ENCODE measurements around the gene RSPRY1. TPM values are rescaled to one million over a fixed set of nuclear protein-coding genes. Genes with fewer than 3 reads are reported as not detected.
"Not testable (repeated sequence)": the region's sequence is repeated elsewhere in the genome, so short reads cannot be mapped to it uniquely, and the experiment has no call there.

Gene RSPRY1
- polyA plus RNA-seq, 1 experiment, result 63.8 TPM

DNA sequence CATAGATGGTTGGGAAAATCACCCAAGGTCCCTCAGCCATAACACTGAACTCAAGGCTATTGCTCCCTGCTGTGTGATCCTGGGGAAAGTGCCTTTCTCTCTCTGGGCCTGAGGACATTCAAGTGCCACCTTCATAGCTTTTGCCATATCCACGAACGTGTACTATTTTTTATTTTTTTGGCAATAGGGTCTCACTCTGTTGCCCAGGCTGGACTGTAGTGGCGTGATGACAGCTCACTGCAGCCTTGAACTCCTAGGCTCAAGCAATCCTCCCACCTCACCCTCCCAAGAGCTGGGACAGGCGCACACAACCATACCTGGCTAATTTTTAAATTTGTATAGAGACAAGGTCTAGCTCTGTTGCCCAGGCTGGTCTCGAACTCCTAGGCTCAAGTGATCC, 87.7 kb downstream of the RSPRY1 start:
- H3K27ac ChIP-seq (ENCODE audit: low read depth, low read length), result no peak overlapping the region
- ChIA-PET CTCF (no interaction called here), POLR2A (no interaction called here)
- no peak for DNase-seq (ENCODE audit: low read depth, low spot score)
- TF ChIP-seq, protein P1, sequence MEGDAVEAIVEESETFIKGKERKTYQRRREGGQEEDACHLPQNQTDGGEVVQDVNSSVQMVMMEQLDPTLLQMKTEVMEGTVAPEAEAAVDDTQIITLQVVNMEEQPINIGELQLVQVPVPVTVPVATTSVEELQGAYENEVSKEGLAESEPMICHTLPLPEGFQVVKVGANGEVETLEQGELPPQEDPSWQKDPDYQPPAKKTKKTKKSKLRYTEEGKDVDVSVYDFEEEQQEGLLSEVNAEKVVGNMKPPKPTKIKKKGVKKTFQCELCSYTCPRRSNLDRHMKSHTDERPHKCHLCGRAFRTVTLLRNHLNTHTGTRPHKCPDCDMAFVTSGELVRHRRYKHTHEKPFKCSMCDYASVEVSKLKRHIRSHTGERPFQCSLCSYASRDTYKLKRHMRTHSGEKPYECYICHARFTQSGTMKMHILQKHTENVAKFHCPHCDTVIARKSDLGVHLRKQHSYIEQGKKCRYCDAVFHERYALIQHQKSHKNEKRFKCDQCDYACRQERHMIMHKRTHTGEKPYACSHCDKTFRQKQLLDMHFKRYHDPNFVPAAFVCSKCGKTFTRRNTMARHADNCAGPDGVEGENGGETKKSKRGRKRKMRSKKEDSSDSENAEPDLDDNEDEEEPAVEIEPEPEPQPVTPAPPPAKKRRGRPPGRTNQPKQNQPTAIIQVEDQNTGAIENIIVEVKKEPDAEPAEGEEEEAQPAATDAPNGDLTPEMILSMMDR (IDR thresholded peaks at IDR 0.05; ENCODE audit: low read depth, low read length), result no peak
- no peaks in the 10 kb centered on the region for H3K9me3 ChIP-seq (ENCODE audit: control insufficient read depth, insufficient read depth, low read length)
- no peaks in the 10 kb centered on the region for H3K27me3 ChIP-seq (ENCODE audit: control insufficient read depth, insufficient read depth, low read length)
- no peak overlapping the region for H3K4me3 ChIP-seq (ENCODE audit: low read depth, low read length)

DNA sequence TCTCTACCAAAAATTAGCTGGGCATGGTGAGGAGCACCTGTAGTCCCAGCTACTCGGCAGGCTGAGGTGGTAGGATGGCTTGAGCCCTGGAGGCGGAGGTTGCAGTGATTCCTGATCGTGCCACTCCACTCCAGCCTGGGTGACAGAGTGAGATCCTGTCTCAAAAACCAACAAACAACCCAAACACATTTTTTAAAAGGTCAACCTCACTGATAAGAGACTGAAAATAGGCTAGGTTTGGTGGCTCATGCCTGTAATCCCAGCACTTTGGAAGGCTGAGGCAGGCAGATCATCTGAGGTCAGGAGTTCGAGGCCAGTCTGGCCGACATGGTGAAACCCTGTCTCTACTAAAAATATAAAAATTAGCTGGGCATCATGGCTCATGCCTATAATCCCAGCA, 89.8 kb downstream of the RSPRY1 start:
- H3K27me3 ChIP-seq (ENCODE audit: control insufficient read depth, insufficient read depth, low read length); CTCF ChIA-PET; DNase-seq (ENCODE audit: low read depth, low spot score); H3K4me3 ChIP-seq (ENCODE audit: low read depth, low read length); H3K27ac ChIP-seq (ENCODE audit: low read depth, low read length); H3K9me3 ChIP-seq (ENCODE audit: control insufficient read depth, insufficient read depth, low read length); POLR2A ChIA-PET: not testable (repeated sequence)

GRCh38 chr16:57276596-57276995, 90.5 kb downstream of the RSPRY1 start:
- DNase-seq (ENCODE audit: low read depth, low spot score), result no peak
- POLR2A ChIA-PET, result no interaction called here
- TF ChIP-seq, protein P1 (IDR thresholded peaks at IDR 0.05; ENCODE audit: low read depth, low read length), result no peak

GRCh38 chr16:57277586-57277985, 91.5 kb downstream of the RSPRY1 start:
- Histone ChIP-seq H3K9me3 (ENCODE audit: control insufficient read depth, insufficient read depth, low read length) (no peaks in the 10 kb centered on the region), H3K4me3 (ENCODE audit: low read depth, low read length) (no peak overlapping the region), H3K27me3 (ENCODE audit: control insufficient read depth, insufficient read depth, low read length) (peaks cover 16% of the 10 kb centered on the region), H3K27ac (ENCODE audit: low read depth, low read length) (no peak overlapping the region)
- CTCF ChIA-PET, result interaction anchor here (0.9 to 1.5 kb wide), 3 partner anchors 23 to 141 kb away, joined by 3 to 4 read pairs (median 3); no protein-coding TSS in a partner anchor
- POLR2A ChIA-PET, result interaction anchor here (0.6 kb wide), 1 partner anchor 366 kb away, joined by 4 read pairs; no protein-coding TSS in a partner anchor
- TF ChIP-seq, protein P1 (IDR thresholded peaks at IDR 0.05; ENCODE audit: low read depth, low read length), result no peak
- DNase-seq (ENCODE audit: low read depth, low spot score), result no peak

More at GRCh38 chr16:57276596-57276995, 90.5 kb downstream of the RSPRY1 start:
- H3K9me3 ChIP-seq (ENCODE audit: control insufficient read depth, insufficient read depth, low read length), result no peaks in the 10 kb centered on the region
- H3K27me3 ChIP-seq (ENCODE audit: control insufficient read depth, insufficient read depth, low read length), result peaks cover 11% of the 10 kb centered on the region
- CTCF ChIA-PET, result no interaction called here
- no peak overlapping the region for H3K4me3 ChIP-seq (ENCODE audit: low read depth, low read length)
- no peak overlapping the region for H3K27ac ChIP-seq (ENCODE audit: low read depth, low read length)

DNA sequence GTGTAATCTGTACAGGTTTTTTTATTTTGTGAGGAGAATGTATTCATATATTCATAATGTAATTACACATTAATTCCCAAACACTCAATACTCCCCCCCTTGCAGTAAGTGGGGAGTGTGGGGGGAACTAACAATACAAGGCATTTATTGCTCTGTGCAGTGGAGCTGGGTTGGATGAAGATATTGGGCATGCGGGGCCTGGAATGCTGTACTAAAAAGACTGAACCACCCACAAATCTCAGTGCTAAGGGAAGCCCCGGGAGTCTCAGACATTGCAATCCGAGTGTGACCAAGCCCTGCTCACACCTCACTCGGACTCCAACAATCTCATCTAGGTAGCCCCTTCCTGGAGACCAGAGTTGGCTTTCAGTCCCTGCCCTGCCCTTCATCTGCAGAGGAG, 92.4 kb downstream of the RSPRY1 start:
- TF ChIP-seq, protein P1 (IDR thresholded peaks at IDR 0.05; ENCODE audit: low read depth, low read length), result no peak
- Histone ChIP-seq H3K27me3 (ENCODE audit: control insufficient read depth, insufficient read depth, low read length) (peaks cover 25% of the 10 kb centered on the region), H3K9me3 (ENCODE audit: control insufficient read depth, insufficient read depth, low read length) (no peaks in the 10 kb centered on the region), H3K4me3 (ENCODE audit: low read depth, low read length) (no peak overlapping the region), H3K27ac (ENCODE audit: low read depth, low read length) (no peak overlapping the region)
- ChIA-PET CTCF (interaction anchor here (0.9 to 1.5 kb wide), 3 partner anchors 22 to 140 kb away, joined by 3 to 4 read pairs (median 3); no protein-coding TSS in a partner anchor), POLR2A (interaction anchor here (0.7 kb wide), 1 partner anchor 92 kb away, joined by 3 read pairs; the partner anchor contains the start of genes PSME3IP1 and RSPRY1)
- no peak for DNase-seq (ENCODE audit: low read depth, low spot score)
